Tibial nerve (tissue), 4 donors: ENCODE results near the gene GSG1L. TPM values are rescaled to one million over a fixed set of nuclear protein-coding genes. Genes with fewer than 3 reads are reported as not detected.

Experiments used
- DNase-seq, 2 donors: peaks; one replicate each; pipeline ENCODE4 v3.0.0-alpha.2; 2019; ENCODE audit warnings: low spot score in 2 of 2
- H3K27ac ChIP-seq, 4 donors: fragments of 200-600 bp; sonication (generic) in 3 of 4; one replicate each; pipeline ENCODE4 v1.5.1; 2017 to 2019; ENCODE audit warnings: mild to moderate bottlenecking in 1 of 4
- H3K27me3 ChIP-seq, 2 donors: fragments of 200-600 bp; sonication (generic) in 1 of 2; one replicate each; pipeline versions ENCODE4 v1.5.1 to v1.6.0; 2017 to 2019
- H3K36me3 ChIP-seq, 3 donors: fragments of 200-600 bp; sonication (generic); one replicate each; pipeline ENCODE4 v1.5.1; 2018 to 2019
- H3K4me1 ChIP-seq, 4 donors: fragments of 200-600 bp; sonication (generic) in 3 of 4; one replicate each; pipeline ENCODE4 v1.5.1; 2017 to 2019
- H3K4me3 ChIP-seq, 4 donors: fragments of 200-600 bp; sonication (generic) in 3 of 4; one replicate each; pipeline ENCODE4 v1.5.1; 2017 to 2019; ENCODE audit warnings: mild to moderate bottlenecking in 1 of 4, moderate library complexity in 1 of 4
- H3K9me3 ChIP-seq, 4 donors: fragments of 200-600 bp; sonication (generic) in 3 of 4; one replicate each; pipeline ENCODE4 v1.5.1; 2017 to 2019
- CTCF ChIP-seq, 5 experiments: fragments of 200-600 bp in 3 of 5; fragments of 450-650 bp in 2 of 5; sonication (generic) in 3 of 5; IDR thresholded peaks; one replicate each; pipeline ENCODE4 v1.5.1; 2016 to 2019; ENCODE audit warnings: antibody characterized with exemption in 5 of 5, mild to moderate bottlenecking in 3 of 5, moderate library complexity in 2 of 5
- EP300 ChIP-seq, 2 donors: sonication (generic); formaldehyde crosslinking; IDR thresholded peaks; one replicate each; pipeline ENCODE4 v1.6.1; 2017; ENCODE audit warnings: antibody characterized with exemption in 2 of 2, mild to moderate bottlenecking in 1 of 2
- POLR2A ChIP-seq, 2 donors: fragments of 450-650 bp; IDR thresholded peaks; one replicate each; pipeline ENCODE4 v1.6.1; 2017; ENCODE audit warnings: antibody characterized with exemption in 2 of 2, mild to moderate bottlenecking in 2 of 2, moderate library complexity in 2 of 2
- WGBS, 2 donors: methylation state at CpG; one replicate each; pipeline ENCODE4 v1.1.5; 2018; 5-methylcytosine and 5-hydroxymethylcytosine counted together
- total RNA-seq, 4 donors: library from RNA; depleted of rRNA; stranded (reverse); fragments of >200 nt; gene quantifications; one replicate each; pipeline ENCODE4 v1.1.0, GENCODE V29; 2016

Gene GSG1L
- total RNA-seq, 4 donors from 2014 or later = not detected

- Histone ChIP-seq H3K4me3 (no peak overlapping the region), H3K36me3 (no peaks in the 10 kb centered on the region), H3K4me1 (peaks cover 0 to 6% (median 0%) of the 10 kb centered on the region in 4 donors), H3K27me3 (peaks cover 0 to 6% of the 10 kb centered on the region in 2 donors), H3K9me3 (peaks cover 0 to 8% (median 0%) of the 10 kb centered on the region in 4 donors), H3K27ac (no peak overlapping the region)
- WGBS, 2 donors = 58 to 69% methylated on average over 5 of the region's 5 CpGs
- TF ChIP-seq POLR2A (IDR thresholded peaks at IDR 0.05) (no peak), EP300 (IDR thresholded peaks at IDR 0.05) (no peak), CTCF (IDR thresholded peaks at IDR 0.05) (no peak)
- DNase-seq = no peak
Observed at GRCh38 chr16:27805828-27806351, 257.6 kb downstream of the GSG1L start.

- 20 to 27% methylated on average over 10 of the region's 10 CpGs for WGBS, 2 donors
- peaks cover 0 to 6% of the 10 kb centered on the region in 2 donors for H3K27me3 ChIP-seq
- H3K4me3 ChIP-seq = no peak overlapping the region
- no peaks in the 10 kb centered on the region for H3K36me3 ChIP-seq
- no peaks in the 10 kb centered on the region for H3K9me3 ChIP-seq
- no peak overlapping the region for H3K27ac ChIP-seq
- peaks cover 0 to 6% (median 0%) of the 10 kb centered on the region in 4 donors for H3K4me1 ChIP-seq
- DNase-seq = no peak
- no peak for TF ChIP-seq CTCF (IDR thresholded peaks at IDR 0.05)
- TF ChIP-seq POLR2A (IDR thresholded peaks at IDR 0.05) = no peak
- TF ChIP-seq EP300 (IDR thresholded peaks at IDR 0.05) = no peak
Observed at GRCh38 chr16:27803775-27804549, 259.6 kb downstream of the GSG1L start.

- no peaks in the 10 kb centered on the region for H3K9me3 ChIP-seq
- H3K27ac ChIP-seq = no peak overlapping the region
- peaks cover 0 to 6% (median 0%) of the 10 kb centered on the region in 4 donors for H3K4me1 ChIP-seq
- H3K4me3 ChIP-seq = no peak overlapping the region
- no peak for DNase-seq
- no peaks in the 10 kb centered on the region for H3K36me3 ChIP-seq
- TF ChIP-seq POLR2A (IDR thresholded peaks at IDR 0.05) (no peak), EP300 (IDR thresholded peaks at IDR 0.05) (no peak), CTCF (IDR thresholded peaks at IDR 0.05) (no peak)
- WGBS, 2 donors = 61 to 64% methylated on average over 12 of the region's 12 CpGs
- H3K27me3 ChIP-seq = peaks cover 0 to 6% of the 10 kb centered on the region in 2 donors
Observed at GRCh38 chr16:27802664-27803439, 260.7 kb downstream of the GSG1L start.

- Histone ChIP-seq H3K4me3 (no peak overlapping the region), H3K27ac (no peak overlapping the region), H3K36me3 (no peaks in the 10 kb centered on the region), H3K4me1 (peaks cover 0 to 6% (median 0%) of the 10 kb centered on the region in 4 donors), H3K9me3 (no peaks in the 10 kb centered on the region), H3K27me3 (peaks cover 0 to 6% of the 10 kb centered on the region in 2 donors)
- 64 to 68% methylated on average over 18 of the region's 18 CpGs for WGBS, 2 donors
- DNase-seq = no peak
- TF ChIP-seq POLR2A (IDR thresholded peaks at IDR 0.05) (no peak), CTCF (IDR thresholded peaks at IDR 0.05) (no peak), EP300 (IDR thresholded peaks at IDR 0.05) (no peak)
Observed at GRCh38 chr16:27801289-27801945, 262.1 kb downstream of the GSG1L start.
